GM15510 (cell line): ENCODE results near the gene SH3TC2.

Experiments
- POLR2A ChIP-seq: IDR thresholded peaks from 3 replicates; pipeline ENCODE4 v1.6.1; 2011; ENCODE audit warnings: borderline replicate concordance; ENCODE audit not compliant: insufficient read length; ENCODE audit errors: extremely low read depth

Gene SH3TC2

DNA sequence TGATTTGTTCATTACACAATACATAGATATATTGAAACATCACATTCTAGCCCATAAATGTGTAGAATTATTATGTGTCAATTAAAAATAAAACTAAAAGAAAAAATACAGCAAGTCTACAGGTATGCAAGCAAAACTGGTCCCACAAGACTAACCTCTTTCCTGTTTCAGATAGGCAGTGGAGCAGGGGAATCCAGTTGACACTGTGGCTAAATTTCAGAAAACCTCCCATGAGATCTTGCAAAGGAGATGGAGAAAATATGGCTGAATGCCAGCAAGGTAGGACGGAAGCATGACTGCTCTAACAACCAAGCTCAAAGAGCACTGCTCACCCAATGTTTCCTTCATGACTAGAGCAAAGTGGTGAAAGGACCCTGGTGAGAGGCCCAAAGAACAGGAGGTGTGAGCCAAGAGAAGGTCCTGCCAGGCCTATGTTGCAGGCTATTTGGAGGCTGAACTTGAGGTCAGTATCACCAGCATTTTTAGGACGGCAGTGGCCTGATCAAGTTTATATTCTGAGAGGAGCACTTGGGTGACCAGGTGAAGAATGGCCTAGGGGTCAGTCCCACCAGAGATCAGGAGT lies 1.1 kb upstream of the SH3TC2 start:
- TF ChIP-seq POLR2A: no peak

DNA sequence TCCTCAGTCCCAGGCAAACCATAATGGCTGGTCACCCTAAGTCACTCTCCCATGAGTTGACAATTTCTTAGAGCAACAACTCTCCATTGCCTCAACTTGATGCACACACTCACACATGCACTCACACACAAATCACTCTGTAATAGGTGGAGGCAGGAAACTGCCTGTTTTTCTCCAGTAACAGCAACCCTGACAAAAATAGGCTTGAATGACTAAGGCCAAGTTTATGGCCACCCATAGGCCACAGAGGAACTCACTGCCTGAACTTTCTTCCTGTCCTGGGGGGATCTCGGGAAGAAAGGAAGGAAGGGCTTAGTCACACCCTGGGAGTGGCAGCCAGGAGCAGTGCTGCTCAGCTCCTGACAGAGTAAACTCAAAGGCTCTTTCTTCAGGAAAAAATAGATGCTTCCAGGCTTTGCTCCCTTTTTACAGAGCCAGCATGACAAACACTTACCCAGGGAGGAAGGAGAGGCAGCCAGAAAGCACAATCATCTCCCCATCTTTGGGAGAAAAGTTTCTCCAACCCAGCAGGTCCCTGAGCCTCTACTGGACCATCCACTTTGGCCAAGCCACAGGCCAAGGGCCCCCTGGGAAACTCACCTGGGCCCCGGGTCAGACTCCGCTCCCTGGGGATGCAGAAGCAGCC lies 368 bp downstream of the SH3TC2 start:
- no peak for TF ChIP-seq POLR2A

DNA sequence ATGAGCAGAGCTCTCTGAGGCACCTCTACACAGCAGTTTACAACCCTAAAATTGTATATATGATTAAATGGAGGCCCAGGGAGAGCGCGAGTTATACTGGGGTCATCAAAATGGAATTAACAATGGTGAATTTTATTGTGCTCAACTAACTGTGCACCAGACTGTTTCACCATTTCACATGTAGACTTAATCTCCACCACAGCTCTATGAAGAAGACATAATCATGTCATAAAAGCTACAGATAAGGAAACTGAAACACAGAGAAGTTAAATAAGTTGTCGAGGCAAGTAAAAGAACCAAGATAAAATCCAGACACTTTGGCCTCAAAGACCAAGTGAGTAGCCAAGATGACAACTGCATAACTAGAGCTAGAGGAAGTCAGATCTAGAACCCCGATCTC lies 1.5 kb downstream of the SH3TC2 start:
- no peak for TF ChIP-seq POLR2A

DNA sequence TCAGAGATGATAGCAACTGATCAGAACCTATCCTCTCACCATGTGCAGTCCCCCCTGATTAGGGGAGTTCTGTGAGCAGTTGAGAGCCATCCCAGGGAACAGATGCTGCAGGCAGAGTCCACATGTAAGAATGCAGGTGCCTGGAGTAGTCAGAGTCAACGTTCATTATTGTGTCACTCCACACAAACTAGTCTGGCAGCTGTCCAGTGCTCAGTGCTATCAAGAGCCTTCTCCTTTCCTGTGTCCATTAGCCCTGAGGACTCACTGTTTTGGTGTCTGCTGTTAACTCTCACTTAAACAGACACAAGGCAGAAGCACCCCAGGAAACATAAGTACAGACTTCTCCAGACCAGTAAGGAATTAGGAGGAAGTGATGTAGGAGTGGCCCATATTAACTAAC lies 2.5 kb downstream of the SH3TC2 start:
- no peak for TF ChIP-seq POLR2A

DNA sequence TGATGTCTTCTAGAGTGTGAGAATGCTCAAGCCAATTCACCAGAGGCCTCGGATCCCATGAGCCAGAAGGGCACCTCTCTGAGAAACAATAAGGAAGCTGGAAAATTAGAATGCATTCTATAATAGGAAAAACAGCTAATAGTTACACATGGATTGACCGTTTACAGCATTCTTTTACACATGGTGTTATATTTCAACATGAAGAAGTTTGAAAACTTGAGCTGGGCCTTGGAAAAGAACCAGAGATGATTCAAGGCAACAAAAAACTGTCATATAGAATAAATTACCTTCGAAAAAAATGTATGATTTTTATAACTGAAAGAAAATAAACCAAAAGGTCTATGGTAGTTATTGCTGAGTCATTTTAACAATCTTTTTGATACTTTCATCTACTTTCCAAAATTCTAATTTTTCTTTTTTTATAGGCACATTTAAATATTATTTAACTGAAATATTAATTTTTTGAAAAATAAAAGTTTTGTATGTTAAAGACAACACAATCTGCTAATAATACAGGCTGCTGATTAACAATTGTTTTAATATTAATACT lies 6.2 kb downstream of the SH3TC2 start:
- TF ChIP-seq POLR2A: no peak

DNA sequence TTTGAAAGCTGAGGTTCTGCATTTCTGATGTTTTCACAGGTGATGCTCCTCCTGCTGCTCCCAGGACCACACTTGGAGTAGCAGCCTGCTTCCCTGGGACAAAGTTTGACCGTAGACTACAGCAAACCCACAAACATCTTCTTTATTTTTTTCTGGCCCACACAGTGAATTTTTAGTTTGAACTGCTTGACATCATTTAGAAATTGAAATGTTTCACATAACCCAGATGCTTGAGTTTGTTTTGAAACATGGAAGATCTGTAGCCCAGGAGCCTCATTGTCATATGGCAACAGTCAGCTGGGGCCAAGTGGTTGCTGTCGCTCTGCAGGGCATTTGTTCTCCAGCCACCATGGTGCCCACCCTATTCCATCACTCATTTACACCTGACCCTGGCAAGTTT lies 8.4 kb downstream of the SH3TC2 start:
- no peak for TF ChIP-seq POLR2A

DNA sequence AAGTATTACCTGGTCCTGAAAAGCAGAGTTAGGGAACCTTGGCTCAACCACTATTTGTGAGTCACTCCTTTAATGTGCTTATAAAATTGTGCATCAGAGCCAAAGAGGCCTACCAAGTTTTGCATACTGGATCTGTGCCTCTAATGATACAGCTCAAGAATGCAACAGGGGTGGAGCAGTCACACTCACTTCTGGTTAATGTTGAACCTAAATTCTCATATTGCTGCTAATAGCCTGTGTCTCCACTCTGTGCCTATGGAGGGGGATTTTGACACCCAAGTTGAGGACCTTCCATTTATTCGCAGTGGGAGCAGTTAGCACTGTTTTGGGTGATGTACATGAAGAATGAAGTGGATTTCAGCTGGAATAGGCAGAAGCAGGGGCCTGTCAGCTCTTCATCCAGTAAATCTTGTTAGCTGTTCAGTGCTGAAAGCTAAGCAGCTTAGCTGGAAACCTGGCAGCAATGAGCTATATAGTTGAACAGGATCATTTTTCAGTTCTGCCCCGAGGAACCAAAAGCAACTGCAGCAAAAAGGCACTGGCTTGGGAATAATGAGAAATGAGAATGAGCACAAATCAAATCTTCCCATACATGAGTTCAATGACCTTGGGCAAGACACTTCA lies 9.7 kb downstream of the SH3TC2 start:
- TF ChIP-seq POLR2A: no peak

DNA sequence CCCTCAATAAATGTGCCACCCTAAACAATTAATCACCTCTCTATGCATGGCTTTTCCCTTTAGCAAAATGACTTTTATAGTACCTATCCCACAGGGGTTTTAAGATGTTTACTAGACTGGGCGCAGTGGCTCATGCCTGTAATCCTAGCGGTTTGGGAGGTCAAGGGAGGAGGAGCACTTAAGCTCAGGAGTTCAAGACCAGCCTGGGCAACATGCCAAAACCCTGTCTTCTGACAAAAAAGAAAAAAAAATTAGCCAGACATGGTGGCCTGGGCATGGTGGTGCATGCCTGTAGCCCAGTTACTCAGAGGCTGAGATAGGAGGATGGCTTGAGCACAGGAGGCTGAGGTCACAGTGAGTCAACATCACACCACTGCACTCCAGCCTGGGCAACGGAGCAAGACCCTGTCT lies 13.5 kb downstream of the SH3TC2 start:
- no peak for TF ChIP-seq POLR2A

DNA sequence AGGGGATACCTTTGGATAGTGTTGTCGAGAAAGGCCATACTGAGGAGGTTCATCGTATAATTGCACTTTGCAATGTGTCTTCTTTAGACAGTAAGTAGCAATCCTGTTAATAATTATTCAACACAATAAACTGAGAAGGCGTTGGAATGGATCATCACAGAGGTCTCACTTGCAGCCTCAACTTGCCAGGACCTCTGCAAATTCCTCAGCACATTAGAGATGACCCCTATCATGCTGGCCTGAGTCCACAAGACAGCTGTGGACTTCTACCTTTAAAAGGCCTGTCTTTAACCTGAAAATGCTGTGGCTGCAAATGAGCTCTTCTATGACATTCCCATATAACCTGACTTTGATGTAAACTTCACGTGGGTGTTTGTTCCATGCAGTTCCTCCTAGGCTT lies 14.1 kb downstream of the SH3TC2 start:
- TF ChIP-seq POLR2A: no peak

DNA sequence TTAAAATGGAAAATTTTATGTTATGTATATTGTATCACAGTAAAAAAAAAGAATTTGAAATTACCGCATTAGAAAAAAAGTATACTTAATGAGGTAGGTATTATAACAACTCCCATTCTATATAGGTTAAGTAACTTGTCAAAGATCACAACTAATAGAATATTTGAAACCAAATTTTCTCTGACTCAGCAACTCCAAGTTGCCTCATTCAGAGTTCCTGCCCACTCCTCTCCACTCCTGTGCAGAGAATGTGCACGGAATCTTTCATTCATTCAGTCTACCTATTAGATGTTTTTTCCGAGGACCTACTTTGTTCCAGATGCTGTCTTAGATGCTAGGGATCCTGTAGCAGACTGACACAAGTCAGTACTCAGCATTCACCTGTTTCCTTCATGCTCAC lies 15.4 kb downstream of the SH3TC2 start:
- TF ChIP-seq POLR2A: no peak

DNA sequence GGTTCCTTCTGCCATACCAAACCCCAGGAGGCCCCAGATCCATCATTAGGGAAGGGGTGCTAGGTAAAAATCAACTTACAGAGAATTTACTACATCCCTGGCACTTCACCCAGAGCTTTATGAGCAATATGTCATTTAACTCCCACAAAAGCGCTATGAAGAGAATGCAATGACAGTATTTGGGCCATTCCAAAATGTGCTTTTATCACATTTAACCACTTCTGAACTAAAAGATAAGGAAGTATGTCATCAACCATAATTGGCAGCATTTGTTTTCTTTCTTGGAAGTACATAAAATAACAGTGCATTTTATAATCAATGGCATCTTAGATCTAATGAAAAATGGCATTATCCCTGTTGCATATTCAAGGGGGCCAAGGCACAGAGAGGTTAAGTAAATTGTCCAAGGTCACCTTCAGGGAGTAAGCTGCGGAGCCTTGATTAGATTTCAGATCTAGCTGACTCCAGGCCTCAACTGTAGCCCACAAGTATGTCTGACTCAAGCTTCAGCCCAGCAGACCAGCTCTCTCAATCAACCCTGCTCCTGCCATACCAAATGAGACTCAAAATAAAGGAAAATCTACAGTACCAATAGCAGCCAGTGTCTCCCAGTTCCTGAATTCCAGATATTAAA lies 16.5 kb downstream of the SH3TC2 start:
- TF ChIP-seq POLR2A: no peak

DNA sequence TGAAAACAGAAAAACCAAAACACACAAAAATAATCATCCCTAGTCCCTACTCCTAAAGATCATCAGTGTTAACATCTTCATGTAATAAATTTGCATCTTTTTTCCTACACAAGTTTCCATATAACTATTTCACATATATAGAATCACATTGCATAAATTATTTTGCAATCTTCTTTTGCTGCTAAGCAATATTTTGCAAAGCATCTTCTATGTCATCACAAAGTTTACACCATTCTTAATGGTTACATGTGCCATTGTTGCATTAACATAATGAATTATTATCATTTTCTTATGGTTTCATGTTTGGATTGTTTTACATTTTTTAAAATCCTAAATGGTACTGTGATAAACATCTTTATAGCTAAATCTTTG lies 17.8 kb downstream of the SH3TC2 start:
- no peak for TF ChIP-seq POLR2A

DNA sequence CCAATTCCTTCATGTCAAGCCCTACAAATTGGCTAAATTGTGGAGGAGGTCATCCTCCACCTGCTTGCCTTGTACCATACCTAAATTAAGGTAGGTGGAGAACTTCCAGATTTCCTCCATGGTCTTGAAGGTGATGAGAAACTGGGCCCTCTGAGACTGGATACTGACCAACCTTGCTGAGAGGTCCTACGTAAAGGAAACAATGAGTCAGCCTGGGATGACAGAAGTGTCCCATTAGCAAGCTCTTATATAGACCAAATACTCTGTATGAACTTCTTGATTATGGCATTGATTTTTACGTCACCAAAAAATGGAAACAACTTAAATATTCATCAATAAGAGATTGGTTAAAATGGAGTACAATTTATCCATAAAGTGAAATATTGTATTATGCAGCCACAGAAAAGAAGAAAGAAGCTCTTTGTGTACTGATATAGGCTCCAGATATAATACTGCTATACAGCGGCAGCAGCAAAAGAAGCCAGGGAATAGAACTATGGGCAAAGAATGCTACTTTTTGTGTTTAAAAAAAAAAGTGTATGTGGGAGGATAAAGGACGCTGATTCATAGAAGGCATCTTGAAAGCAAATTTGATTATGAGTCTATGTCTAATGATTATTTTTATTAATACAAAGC lies 18.3 kb downstream of the SH3TC2 start:
- TF ChIP-seq POLR2A: no peak

DNA sequence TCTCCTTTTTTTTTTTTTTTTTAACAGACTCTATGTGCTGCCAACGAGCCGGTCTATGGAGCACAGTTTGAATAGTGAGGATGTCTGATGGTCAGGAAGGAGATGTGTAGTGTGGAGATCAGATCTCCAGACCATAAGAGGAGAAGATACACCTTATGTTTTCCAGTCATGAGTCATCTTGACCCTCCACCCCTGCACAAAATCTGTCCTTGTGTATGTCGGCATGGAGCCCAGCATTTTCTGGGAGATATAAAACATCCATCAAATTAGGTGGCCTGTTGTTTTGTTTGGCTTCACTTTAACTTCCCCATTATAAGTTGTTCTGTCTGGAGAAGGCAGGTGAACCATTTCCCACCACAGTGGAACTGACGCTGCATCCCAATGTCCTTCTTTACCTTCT lies 19.2 kb downstream of the SH3TC2 start:
- no peak for TF ChIP-seq POLR2A

DNA sequence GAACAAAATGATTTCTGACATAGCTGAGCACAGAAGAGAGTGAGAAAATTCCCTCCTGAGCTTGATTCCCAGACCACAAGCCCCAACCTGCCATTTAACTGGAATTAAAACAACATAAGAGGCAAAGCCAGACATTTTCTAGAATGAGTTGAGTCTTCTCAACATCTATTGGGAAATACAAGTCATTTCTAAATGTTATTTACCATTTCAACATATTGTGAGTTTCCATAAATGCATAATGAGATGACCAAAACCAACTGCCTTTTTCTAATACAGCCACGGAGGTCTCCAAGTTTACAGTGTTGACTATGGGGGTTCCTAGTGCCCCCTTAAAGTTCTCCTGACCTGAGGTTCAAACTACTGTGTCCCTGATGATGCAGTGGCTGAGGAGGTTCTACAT lies 20.0 kb downstream of the SH3TC2 start:
- no peak for TF ChIP-seq POLR2A
